ENCODE data around the gene P2RY13.

The P2RY13 gene

GRCh38 chr3:151357463-151357850 lies 28.1 kb upstream of the P2RY13 start:
- H3K27me3 ChIP-seq (replicated peaks; ENCODE audit: insufficient read depth, low read length), result no peaks in the 10 kb centered on the region
- DNase-seq, result no peak
- no peak overlapping the region for H3K4me3 ChIP-seq (ENCODE audit: low read length)
- H3K27ac ChIP-seq (ENCODE audit: low read length), result no peak overlapping the region
- no peaks in the 10 kb centered on the region for H3K9me2 ChIP-seq (replicated peaks; ENCODE audit: insufficient read depth, low read length)
- TF ChIP-seq EZH2phosphoT487 (IDR thresholded peaks at IDR 0.05; ENCODE audit: low read length) (no peak), CTCF (IDR thresholded peaks at IDR 0.05; ENCODE audit: low read length) (no peak), EZH2 (optimal IDR thresholded peaks at IDR 0.05; ENCODE audit: low read depth, low read length) (no peak)
- no peaks in the 10 kb centered on the region for H3K4me1 ChIP-seq (ENCODE audit: low read length)
- no peaks in the 10 kb centered on the region for H3K79me2 ChIP-seq (ENCODE audit: low read length)
- no peaks in the 10 kb centered on the region for H3K36me3 ChIP-seq (replicated peaks; ENCODE audit: insufficient read depth, low read length)
- no peak overlapping the region for H2AFZ ChIP-seq (ENCODE audit: low read length)
- no peaks in the 10 kb centered on the region for H3K9me3 ChIP-seq (replicated peaks; ENCODE audit: insufficient read depth, low read length)
- H4K20me1 ChIP-seq (ENCODE audit: insufficient read depth, low read length), result no peaks in the 10 kb centered on the region
- H3K4me2 ChIP-seq (ENCODE audit: low read depth, low read length), result no peak overlapping the region
- no peak overlapping the region for H3K9ac ChIP-seq (ENCODE audit: low read length)
- H3F3A ChIP-seq (ENCODE audit: insufficient read depth, low read length), result no peaks in the 10 kb centered on the region

DNA sequence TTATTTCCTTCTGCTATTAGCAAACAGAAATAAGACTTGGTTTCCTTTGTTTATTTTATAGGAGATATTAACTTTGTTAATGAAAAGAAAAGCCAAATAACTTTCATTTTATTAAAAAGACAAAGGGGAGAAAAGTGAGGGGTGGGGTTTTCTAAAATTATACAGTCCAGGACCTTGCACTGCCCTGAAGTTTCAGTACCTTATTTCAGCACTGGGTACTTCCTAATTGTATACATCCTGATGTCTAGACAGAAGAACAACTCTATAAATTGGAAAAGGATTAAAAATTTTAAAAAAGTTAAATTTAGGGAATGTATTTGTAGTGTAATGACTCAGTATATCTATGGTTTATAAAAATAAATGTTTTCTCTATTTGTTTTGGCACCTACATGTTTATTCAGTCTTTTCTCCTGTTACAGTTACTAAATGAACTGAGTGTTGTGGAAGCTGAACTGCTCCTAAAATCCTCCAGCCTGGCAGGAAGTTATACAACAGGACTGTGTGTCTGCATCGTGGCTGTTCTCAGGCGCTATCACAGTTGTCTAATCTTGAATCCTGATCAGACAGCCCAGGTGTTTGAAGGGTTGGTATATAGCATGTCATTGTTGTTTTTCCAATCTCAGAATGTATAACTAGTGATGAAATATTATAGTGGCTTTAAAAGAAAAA lies 27.6 kb upstream of the P2RY13 start:
- Histone ChIP-seq H3K27me3 (replicated peaks; ENCODE audit: insufficient read depth, low read length) (no peaks in the 10 kb centered on the region), H3K4me1 (ENCODE audit: low read length) (peaks cover under 1% of the 10 kb centered on the region; the same call in 1 of the 2 replicates), H3K9me2 (replicated peaks; ENCODE audit: insufficient read depth, low read length) (no peaks in the 10 kb centered on the region), H3K4me2 (ENCODE audit: low read depth, low read length) (no peak overlapping the region), H3K4me3 (ENCODE audit: low read length) (no peak overlapping the region), H3K27ac (ENCODE audit: low read length) (no peak overlapping the region), H3K9me3 (replicated peaks; ENCODE audit: insufficient read depth, low read length) (no peaks in the 10 kb centered on the region), H3K36me3 (replicated peaks; ENCODE audit: insufficient read depth, low read length) (no peaks in the 10 kb centered on the region), H4K20me1 (ENCODE audit: insufficient read depth, low read length) (no peaks in the 10 kb centered on the region), H3K9ac (ENCODE audit: low read length) (no peak overlapping the region), H3K79me2 (ENCODE audit: low read length) (no peaks in the 10 kb centered on the region), H2AFZ (ENCODE audit: low read length) (no peak overlapping the region), H3F3A (ENCODE audit: insufficient read depth, low read length) (no peaks in the 10 kb centered on the region)
- DNase-seq, result no peak
- TF ChIP-seq EZH2phosphoT487 (IDR thresholded peaks at IDR 0.05; ENCODE audit: low read length), result no peak
- no peak for TF ChIP-seq EZH2 (optimal IDR thresholded peaks at IDR 0.05; ENCODE audit: low read depth, low read length)
- no peak for TF ChIP-seq CTCF (IDR thresholded peaks at IDR 0.05; ENCODE audit: low read length)

GRCh38 chr3:151351648-151352047 lies 22.3 kb upstream of the P2RY13 start:
- H3K4me2 ChIP-seq (ENCODE audit: low read depth, low read length), result no peak overlapping the region; the same call in 1 of the 2 replicates
- H3K36me3 ChIP-seq (replicated peaks; ENCODE audit: insufficient read depth, low read length), result no peaks in the 10 kb centered on the region
- H3K9me3 ChIP-seq (replicated peaks; ENCODE audit: insufficient read depth, low read length), result no peaks in the 10 kb centered on the region
- H3K79me2 ChIP-seq (ENCODE audit: low read length), result no peaks in the 10 kb centered on the region
- H3K27ac ChIP-seq (ENCODE audit: low read length), result no peak overlapping the region
- no peak overlapping the region for H3K9ac ChIP-seq (ENCODE audit: low read length)
- H3K4me3 ChIP-seq (ENCODE audit: low read length), result no peak overlapping the region
- peaks cover 11% of the 10 kb centered on the region for H3K4me1 ChIP-seq (ENCODE audit: low read length)
- H3K27me3 ChIP-seq (replicated peaks; ENCODE audit: insufficient read depth, low read length), result no peaks in the 10 kb centered on the region
- no peak for TF ChIP-seq CTCF (IDR thresholded peaks at IDR 0.05; ENCODE audit: low read length)
- no peak for TF ChIP-seq EZH2 (optimal IDR thresholded peaks at IDR 0.05; ENCODE audit: low read depth, low read length)
- TF ChIP-seq EZH2phosphoT487 (IDR thresholded peaks at IDR 0.05; ENCODE audit: low read length), result no peak
- DNase-seq, result no peak
- no peaks in the 10 kb centered on the region for H3K9me2 ChIP-seq (replicated peaks; ENCODE audit: insufficient read depth, low read length)
- H3F3A ChIP-seq (ENCODE audit: insufficient read depth, low read length), result 0 out of 2 replicates have a peak, but pooled peaks cover 4% of the 10 kb centered on the region
- no peaks in the 10 kb centered on the region for H4K20me1 ChIP-seq (ENCODE audit: insufficient read depth, low read length)
- no peak overlapping the region for H2AFZ ChIP-seq (ENCODE audit: low read length)
